HG02759 (cell line): Measurements from ENCODE around the gene QKI.

Experiments used
- ATAC-seq: cut with Tn5 transposase; IDR thresholded peaks from one replicate; pipeline ENCODE4 v1.9.1; 2021; ENCODE audit warnings: mild to moderate bottlenecking, moderate library complexity; ENCODE audit not compliant: unreplicated experiment

QKI gene

GRCh38 chr6:163527291-163527690 is 112.8 kb downstream of the QKI start:
- no peak for ATAC-seq

GRCh38 chr6:163529605-163530004 is 115.1 kb downstream of the QKI start:
- ATAC-seq = no peak

- no peak for ATAC-seq
Measured at GRCh38 chr6:163530406-163530805, 115.9 kb downstream of the QKI start.

GRCh38 chr6:163531122-163531521 is 116.6 kb downstream of the QKI start:
- ATAC-seq = no peak

- ATAC-seq = no peak
Measured at GRCh38 chr6:163532526-163533078, 118.1 kb downstream of the QKI start.

GRCh38 chr6:163533443-163533842 is 118.9 kb downstream of the QKI start:
- ATAC-seq = no peak

GRCh38 chr6:163536770-163537169 is 122.3 kb downstream of the QKI start:
- no peak for ATAC-seq

- no peak for ATAC-seq
Measured at GRCh38 chr6:163538331-163538730, 123.8 kb downstream of the QKI start.

- no peak for ATAC-seq
Measured at GRCh38 chr6:163539101-163539762, 124.7 kb downstream of the QKI start.

GRCh38 chr6:163543321-163543720 is 128.8 kb downstream of the QKI start:
- no peak for ATAC-seq

GRCh38 chr6:163545370-163545769 is 130.9 kb downstream of the QKI start:
- ATAC-seq = no peak

GRCh38 chr6:163547287-163547686 is 132.8 kb downstream of the QKI start:
- ATAC-seq = no peak

GRCh38 chr6:163548624-163549023 is 134.1 kb downstream of the QKI start:
- ATAC-seq = no peak

GRCh38 chr6:163554032-163554431 is 139.5 kb downstream of the QKI start:
- ATAC-seq = no peak

- no peak for ATAC-seq
Measured at GRCh38 chr6:163554663-163555062, 140.1 kb downstream of the QKI start.

- ATAC-seq = no peak
Measured at GRCh38 chr6:163559661-163560060, 145.1 kb downstream of the QKI start.

- no peak for ATAC-seq
Measured at GRCh38 chr6:163563318-163563717, 148.8 kb downstream of the QKI start.

GRCh38 chr6:163564534-163564933 is 150.0 kb downstream of the QKI start:
- ATAC-seq = no peak

- ATAC-seq = no peak
Measured at GRCh38 chr6:163565140-163565539, 150.6 kb downstream of the QKI start.

GRCh38 chr6:163566056-163566455 is 151.5 kb downstream of the QKI start:
- ATAC-seq = no peak

GRCh38 chr6:163568275-163568674 is 153.8 kb downstream of the QKI start:
- ATAC-seq = no peak

- no peak for ATAC-seq
Measured at GRCh38 chr6:163570579-163571231, 156.2 kb downstream of the QKI start.
